GM19239 (cell line): ENCODE data around the gene COMMD3.

Experiments used
- DNase-seq: peaks from one replicate; pipeline ENCODE4 v3.0.0; 2011; ENCODE audit warnings: low spot score; ENCODE audit not compliant: insufficient read length
- FAIRE-seq: peaks from 2 replicates; lab custom pipeline; 2011; peaks lifted over from hg19 to GRCh38; lab: Jason Lieb, UNC

The COMMD3 gene

GRCh38 chr10:22319547-22319979 lies 3.4 kb downstream of the COMMD3 start:
- DNase-seq (no peak), FAIRE-seq (no peak)

GRCh38 chr10:22319980-22320558 lies 3.9 kb downstream of the COMMD3 start:
- DNase-seq (no peak), FAIRE-seq (peak; percentile 84)

- DNase-seq (peak; percentile 73), FAIRE-seq (no peak)
These were observed 4.5 kb downstream of the COMMD3 start, which contains the start of gene BMI1 for GRCh38 chr10:22320591-22321155. BMI1 (plus strand) TSS chr10:22321099; CDS start chr10:22326450, 5,351 bp downstream.

- FAIRE-seq, result peak; percentile 31
- no peak for DNase-seq
These were observed 5.2 kb downstream of the COMMD3 start for GRCh38 chr10:22321156-22321923.

GRCh38 chr10:22321924-22322640 lies 5.9 kb downstream of the COMMD3 start:
- no peak for DNase-seq
- no peak for FAIRE-seq

GRCh38 chr10:22322641-22323160 lies 6.5 kb downstream of the COMMD3 start:
- no peak for FAIRE-seq
- no peak for DNase-seq

GRCh38 chr10:22323538-22324305 lies 7.5 kb downstream of the COMMD3 start:
- DNase-seq, result no peak
- FAIRE-seq, result peak; percentile 45

- DNase-seq (no peak), FAIRE-seq (no peak)
These were observed 8.2 kb downstream of the COMMD3 start for GRCh38 chr10:22324413-22324812.

- DNase-seq (no peak), FAIRE-seq (no peak)
These were observed 8.7 kb downstream of the COMMD3 start for GRCh38 chr10:22324893-22325271.

GRCh38 chr10:22325272-22326144 lies 9.3 kb downstream of the COMMD3 start:
- peak; percentile 81 for DNase-seq
- FAIRE-seq, result no peak

- DNase-seq, result no peak
- FAIRE-seq, result no peak
These were observed 10.0 kb downstream of the COMMD3 start for GRCh38 chr10:22326145-22326702.

GRCh38 chr10:22329150-22329549 lies 13.0 kb downstream of the COMMD3 start:
- FAIRE-seq (no peak), DNase-seq (no peak)

GRCh38 chr10:22332116-22332692 lies 16.0 kb downstream of the COMMD3 start:
- no peak for DNase-seq
- FAIRE-seq, result no peak

- DNase-seq (no peak), FAIRE-seq (peak; percentile 97)
These were observed 17.2 kb downstream of the COMMD3 start for GRCh38 chr10:22333167-22333974.

- DNase-seq, result no peak
- FAIRE-seq, result no peak
These were observed 17.7 kb downstream of the COMMD3 start for GRCh38 chr10:22333975-22334282.

GRCh38 chr10:22334414-22335172 lies 18.4 kb downstream of the COMMD3 start:
- FAIRE-seq, result no peak
- no peak for DNase-seq
